Measurements from ENCODE around the gene CCDC126. TPM values are rescaled to one million over a fixed set of nuclear protein-coding genes. Genes with fewer than 3 reads are reported as not detected.
"Not testable (repeated sequence)": the region's sequence is repeated elsewhere in the genome, so short reads cannot be mapped to it uniquely, and the experiment has no call there.

The CCDC126 gene
- total RNA-seq = 1 to 10 TPM; 8.5 to 8.8 TPM

DNA sequence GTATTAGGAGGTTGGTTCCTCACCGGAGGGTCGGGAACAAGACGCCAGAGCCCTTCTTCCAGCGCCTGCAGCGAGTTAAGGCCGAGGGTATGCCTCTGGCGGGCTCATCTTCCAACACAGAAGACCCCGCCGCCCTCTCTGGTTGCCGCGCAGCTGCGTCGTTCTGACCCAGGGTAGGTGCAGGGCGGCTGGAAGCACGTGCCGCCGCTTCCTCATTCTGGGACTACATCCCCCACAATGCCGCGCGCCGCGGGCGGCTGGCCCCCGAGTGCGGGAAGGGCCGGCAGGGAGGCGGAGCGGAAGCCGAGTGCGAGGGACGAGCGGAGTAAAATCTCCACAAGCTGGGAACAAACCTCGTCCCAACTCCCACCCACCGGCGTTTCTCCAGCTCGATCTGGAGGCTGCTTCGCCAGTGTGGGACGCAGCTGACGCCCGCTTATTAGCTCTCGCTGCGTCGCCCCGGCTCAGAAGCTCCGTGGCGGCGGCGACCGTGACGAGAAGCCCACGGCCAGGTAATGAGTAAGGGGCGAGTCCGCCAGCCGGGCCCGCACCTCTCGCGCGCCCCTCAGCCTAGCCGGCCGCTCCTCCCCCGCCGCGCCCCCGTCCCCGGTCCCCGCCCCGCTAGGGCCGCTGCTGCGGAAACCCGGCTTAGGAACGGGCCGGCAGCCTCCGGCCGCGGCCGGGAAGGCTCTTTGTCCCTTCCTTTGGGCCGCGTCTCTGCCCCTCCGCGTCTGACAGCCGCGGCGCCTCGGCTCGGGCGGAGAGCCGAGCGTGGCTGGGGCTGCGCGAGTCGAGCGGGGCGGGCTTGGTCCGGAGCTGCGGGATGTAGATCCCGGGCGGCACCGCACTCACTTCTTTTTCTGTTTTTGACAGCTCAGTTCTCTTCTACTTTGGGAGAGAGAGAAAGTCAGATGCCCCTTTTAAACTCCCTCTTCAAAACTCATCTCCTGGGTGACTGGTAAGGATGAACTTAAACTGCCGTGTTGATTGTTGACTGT, at the start of gene CCDC126:
Gene CCDC126, plus strand, starts transcription at position 289 of the 998 bp plus-strand sequence. CDS start 13,934 bp downstream, outside the sequence.
- Histone ChIP-seq H3K4me1 (ENCODE audit: control insufficient read depth in 1 of 2, low read depth in 2 of 2) (peaks cover 2 to 18% of the 10 kb centered on the region in 2 donors), H3K36me3 (no peaks in the 10 kb centered on the region), H3K27me3 (replicated peaks; ENCODE audit: insufficient read depth) (no peaks in the 10 kb centered on the region), H3K4me3 (peak within 1 kb of the TSS; percentile 81), H3K9me3 (no peaks in the 10 kb centered on the region), H3K27ac (peak within 1 kb of the TSS; percentile 95)
- ATAC-seq (ENCODE audit: insufficient number of reproducible peaks, low FRiP score, low read depth) = peak; percentile 95
- TF ChIP-seq CTCF (IDR thresholded peaks at IDR 0.05) = no peak
- DNase-seq (ENCODE audit: low spot score) = peak; percentile 68

GRCh38 chr7:23547662-23548061, 49.5 kb upstream of the CCDC126 start:
- no peak for TF ChIP-seq CTCF (IDR thresholded peaks at IDR 0.05)
- DNase-seq (ENCODE audit: low spot score) = no peak
- no peaks in the 10 kb centered on the region for H3K4me1 ChIP-seq (ENCODE audit: control insufficient read depth in 1 of 2, low read depth in 2 of 2)

GRCh38 chr7:23558303-23558702, 38.9 kb upstream of the CCDC126 start:
- H3K36me3 ChIP-seq = no peaks in the 10 kb centered on the region
- ATAC-seq (ENCODE audit: insufficient number of reproducible peaks, low FRiP score, low read depth) (no peak), DNase-seq (ENCODE audit: low spot score) (no peak)
- TF ChIP-seq CTCF (IDR thresholded peaks at IDR 0.05) = no peak
- H3K27me3 ChIP-seq (replicated peaks; ENCODE audit: insufficient read depth) = no peaks in the 10 kb centered on the region
- no peaks in the 10 kb centered on the region for H3K9me3 ChIP-seq
- H3K4me3 ChIP-seq = no peak overlapping the region
- no peak overlapping the region for H3K27ac ChIP-seq
- no peaks in the 10 kb centered on the region for H3K4me1 ChIP-seq (ENCODE audit: control insufficient read depth in 1 of 2, low read depth in 2 of 2)

More at GRCh38 chr7:23547662-23548061, 49.5 kb upstream of the CCDC126 start:
- H3K27me3 ChIP-seq (replicated peaks; ENCODE audit: insufficient read depth) = no peaks in the 10 kb centered on the region
- no peaks in the 10 kb centered on the region for H3K9me3 ChIP-seq
- no peak for ATAC-seq (ENCODE audit: insufficient number of reproducible peaks, low FRiP score, low read depth)
- no peaks in the 10 kb centered on the region for H3K36me3 ChIP-seq
- no peak overlapping the region for H3K27ac ChIP-seq
- no peak overlapping the region for H3K4me3 ChIP-seq

- TF ChIP-seq CTCF (IDR thresholded peaks at IDR 0.05) = peak; percentile 81
- Histone ChIP-seq H3K36me3 (no peaks in the 10 kb centered on the region), H3K4me3 (no peak overlapping the region), H3K27ac (no peak overlapping the region), H3K4me1 (ENCODE audit: control insufficient read depth in 1 of 2, low read depth in 2 of 2) (no peaks in the 10 kb centered on the region), H3K27me3 (replicated peaks; ENCODE audit: insufficient read depth) (peaks cover 4% of the 10 kb centered on the region), H3K9me3 (no peaks in the 10 kb centered on the region)
- DNase-seq (ENCODE audit: low spot score) (peak; percentile 6), ATAC-seq (ENCODE audit: insufficient number of reproducible peaks, low FRiP score, low read depth) (peak; percentile 92)
These were observed 26.5 kb upstream of the CCDC126 start for GRCh38 chr7:23570592-23571200.

DNA sequence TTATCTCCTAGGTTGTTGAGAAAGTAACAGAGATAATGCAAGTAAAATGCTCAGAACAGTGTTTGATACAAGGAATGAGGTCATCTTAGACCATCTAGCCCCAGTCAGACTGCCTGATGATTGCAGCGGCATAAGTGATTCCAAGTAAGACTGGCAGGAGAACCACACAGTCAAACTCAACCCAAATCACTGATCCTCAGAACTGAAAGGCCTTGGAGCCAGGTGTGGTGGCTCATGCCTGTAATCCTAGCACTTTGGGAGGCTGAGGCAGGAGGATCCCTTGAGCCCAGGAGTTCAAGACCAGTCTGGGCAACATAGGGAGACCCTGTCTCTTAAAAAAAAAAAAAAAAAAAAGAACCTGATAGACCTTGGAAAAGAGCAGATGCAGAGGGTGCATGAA, 15.2 kb upstream of the CCDC126 start:
- DNase-seq (ENCODE audit: low spot score); H3K4me3 ChIP-seq; H3K9me3 ChIP-seq; H3K27ac ChIP-seq; H3K36me3 ChIP-seq; H3K27me3 ChIP-seq (replicated peaks; ENCODE audit: insufficient read depth); H3K4me1 ChIP-seq (ENCODE audit: control insufficient read depth in 1 of 2, low read depth in 2 of 2); ATAC-seq (ENCODE audit: insufficient number of reproducible peaks, low FRiP score, low read depth): not testable (repeated sequence)

- not testable (repeated sequence) for ATAC-seq (ENCODE audit: insufficient number of reproducible peaks, low FRiP score, low read depth); H3K27me3 ChIP-seq (replicated peaks; ENCODE audit: insufficient read depth); H3K4me1 ChIP-seq (ENCODE audit: control insufficient read depth in 1 of 2, low read depth in 2 of 2); H3K9me3 ChIP-seq; H3K36me3 ChIP-seq; H3K27ac ChIP-seq; H3K4me3 ChIP-seq; DNase-seq (ENCODE audit: low spot score)
These were observed 11.9 kb upstream of the CCDC126 start for GRCh38 chr7:23585304-23585703.

Data from thoracic aorta (tissue), 2 donors.